HepG2 (cell line): ENCODE data around the gene SMPX. TPM values are rescaled to one million over a fixed set of nuclear protein-coding genes. Genes with fewer than 3 reads are reported as not detected.

Experiments used
- ATAC-seq: fragments of 200-7000 bp; cut with Tn5 transposase; 3 replicates; pipeline ENCODE4 v1.9.1; 2020; ENCODE audit warnings: mild to moderate bottlenecking, moderate library complexity
- BruUV-seq: library from RNA; stranded (reverse); fragments of 400-500 nt; replicated peaks from 2 replicates; lab custom pipeline; 2021; lab: Mats Ljungman, UMichigan
- CTCF ChIA-PET: fragments of 300-600 bp; formaldehyde crosslinking; extraction: SDS; loops from one replicate; lab custom pipeline; 2021; ENCODE audit warnings: low total read pairs, inconsistent platforms, low intra/inter-chr PET ratio; lab: Yijun Ruan, JAX
- POLR2A ChIA-PET: fragments of 350-600 bp; sonication (Branson Sonifier 250); formaldehyde crosslinking; loops from one replicate; lab custom pipeline; 2020; ENCODE audit warnings: antibody characterized with exemption, inconsistent platforms; lab: Yijun Ruan, JAX
- DNase-seq: peaks from one replicate; pipeline ENCODE4 v3.0.0-alpha.2; 2015; ENCODE audit warnings: low spot score
- FAIRE-seq: peaks from 3 replicates; lab custom pipeline; 2011; peaks lifted over from hg19 to GRCh38; lab: Jason Lieb, UNC
- H2AFZ ChIP-seq: one replicate; pipeline ENCODE4 v1.6.1; 2011; ENCODE audit warnings: low read length, inconsistent platforms
- H3K27ac ChIP-seq: fragments of 300-600 bp; 3 replicates; pipeline ENCODE4 v1.8.0; 2011; ENCODE audit warnings: mixed run types, mild to moderate bottlenecking, mixed read lengths, low read length, inconsistent platforms; ENCODE audit not compliant: insufficient read depth; ENCODE audit errors: extremely low read length
- H3K27me3 ChIP-seq, 2 experiments: fragments of 200-600 bp in 1 of 2; 2 replicates in 1 of 2; 3 replicates in 1 of 2; pipeline versions ENCODE4 v1.6.0 to v1.8.0; 2011; ENCODE audit warnings: low read length in 2 of 2, mild to moderate bottlenecking in 2 of 2, moderate library complexity in 2 of 2, inconsistent platforms in 1 of 2; ENCODE audit not compliant: insufficient read depth in 2 of 2, control insufficient read depth in 1 of 2
- H3K36me3 ChIP-seq, 2 experiments: fragments of 200-600 bp in 1 of 2; replicated peaks in 1 of 2; 2 replicates in 1 of 2; 3 replicates in 1 of 2; pipeline versions ENCODE4 v1.5.1 to v1.8.0; 2011; ENCODE audit warnings: low read length in 2 of 2, inconsistent platforms in 1 of 2; ENCODE audit not compliant: insufficient read depth in 2 of 2, control insufficient read depth in 1 of 2
- H3K4me1 ChIP-seq: 2 replicates; pipeline ENCODE4 v1.5.1; 2012; ENCODE audit warnings: low read length, inconsistent platforms; ENCODE audit not compliant: insufficient read depth
- H3K4me2 ChIP-seq: 2 replicates; pipeline ENCODE4 v1.6.0; 2011; ENCODE audit warnings: low read depth, low read length, inconsistent platforms
- H3K4me3 ChIP-seq, 3 experiments: fragments of 200-600 bp in 1 of 3; sonication (generic), shearing (Covaris generic) in 1 of 3; replicated peaks in 1 of 3; 2 replicates each; pipeline ENCODE4 v1.5.1; 2011 to 2016; ENCODE audit warnings: low read length in 3 of 3, inconsistent platforms in 2 of 3, low read depth in 2 of 3, mild to moderate bottlenecking in 2 of 3, control low read depth in 1 of 3, mixed read lengths in 1 of 3; ENCODE audit not compliant: insufficient read depth in 1 of 3
- H3K79me2 ChIP-seq: one replicate; pipeline ENCODE4 v1.6.1; 2011; ENCODE audit warnings: low read length, inconsistent platforms; ENCODE audit not compliant: insufficient read depth
- H3K9ac ChIP-seq: 2 replicates; pipeline ENCODE4 v1.6.0; 2011; ENCODE audit warnings: mild to moderate bottlenecking, low read depth, low read length, inconsistent platforms; ENCODE audit not compliant: insufficient read depth
- H3K9me3 ChIP-seq: 2 replicates; pipeline ENCODE4 v1.5.1; 2012; ENCODE audit warnings: mild to moderate bottlenecking, low read length
- H4K20me1 ChIP-seq: 2 replicates; pipeline ENCODE4 v1.6.0; 2011; ENCODE audit warnings: inconsistent platforms, mild to moderate bottlenecking, low read length, moderate library complexity; ENCODE audit not compliant: insufficient read depth
- ARID5B ChIP-seq: IDR thresholded peaks from 2 replicates; pipeline ENCODE4 v1.4.0; 2020; ENCODE audit warnings: mild to moderate bottlenecking, missing genetic modification reagents
- CTCF ChIP-seq: sonication (generic); formaldehyde crosslinking; IDR thresholded peaks from 2 replicates; pipeline ENCODE4 v1.5.0; 2020; ENCODE audit warnings: mild to moderate bottlenecking, missing genetic modification reagents, moderate library complexity
- HNRNPL ChIP-seq: fragments of 200-400 bp; formaldehyde crosslinking; IDR thresholded peaks from 2 replicates; pipeline ENCODE4 v1.6.1; 2017; ENCODE audit warnings: mild to moderate bottlenecking, low read depth, low read length
- REXO4 ChIP-seq: sonication (generic); formaldehyde crosslinking; IDR thresholded peaks from 2 replicates; pipeline ENCODE4 v1.8.0; 2022; ENCODE audit warnings: missing genetic modification reagents, mild to moderate bottlenecking, borderline replicate concordance
- STAG1 ChIP-seq: sonication (generic); formaldehyde crosslinking; IDR thresholded peaks from 2 replicates; pipeline ENCODE4 v1.4.0; 2020; ENCODE audit warnings: missing genetic modification reagents
- in situ Hi-C: cut with HindIII; loops from 2 replicates; pipeline ENCODE4 v1.10.0; 2017; ENCODE audit warnings: low pct_unique_long_range_greater_than_20kb; ENCODE audit not compliant: extremely low pct_ligation_motif_present
- intact Hi-C: fragments of 100-400 bp; cut with micrococcal nuclease; formaldehyde crosslinking; loops from one replicate; pipeline ENCODE4 v1.10.0; 2022; ENCODE audit not compliant: unreplicated experiment
- polyA plus RNA-seq, 8 experiments: library from polyadenylated mRNA; depleted of rRNA in 3 of 8; stranded (reverse) in 7 of 8; unstranded in 1 of 8; fragments of >200 nt; fragmentation: Illumina TruSeq in 4 of 8; extraction: Trizol in 4 of 8; gene quantifications; 2 replicates each; pipeline versions ENCODE4 v1.2.1 to v1.2.3, GENCODE V29; 2011 to 2016; ENCODE audit warnings: low read depth in 4 of 8, missing spikeins in 1 of 8, mixed read lengths in 1 of 8; ENCODE audit not compliant: insufficient read depth in 1 of 8
- total RNA-seq, 5 experiments: library from RNA; depleted of rRNA; stranded (reverse); fragments of >200 nt; fragmentation: Illumina TruSeq; extraction: Trizol; gene quantifications; 2 replicates each; pipeline ENCODE4 v1.2.3, GENCODE V29; 2016; ENCODE audit warnings: low read depth in 1 of 5

The SMPX gene
- total and polyA plus RNA-seq, 2 of the 13 experiments (the other 11 are each of a cell fraction or from before 2014, with no cell fraction given): 0.95 to 1.8 TPM

GRCh38 chrX:21711129-21711847 is 46.6 kb downstream of the SMPX start (continued):
- TF ChIP-seq REXO4 (no peak), HNRNPL (no peak)

DNA sequence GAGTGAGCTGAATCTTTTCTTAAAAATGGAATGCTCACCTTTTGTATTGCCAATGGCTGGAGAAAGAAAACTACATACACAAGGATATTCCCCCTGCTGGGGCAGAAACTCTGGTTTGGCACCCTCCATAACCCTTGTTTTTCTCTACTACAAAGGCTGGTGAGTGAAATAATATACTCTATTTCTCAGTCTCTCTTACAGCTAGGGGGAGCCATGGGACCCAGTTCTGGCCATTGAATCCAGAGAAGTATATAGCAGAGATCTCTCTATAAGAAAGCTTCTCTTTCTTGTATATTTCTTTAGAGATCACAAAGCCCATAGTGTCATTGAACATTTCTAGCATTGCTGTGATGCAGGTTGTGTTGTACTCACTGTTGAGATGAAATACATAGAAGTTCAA is 49.8 kb downstream of the SMPX start:
- intact Hi-C loops (loop anchor here (5.0 to 10.0 kb wide), 2 partner anchors 39 to 93 kb away; no protein-coding TSS in a partner anchor), in situ Hi-C loops (no loop called here)
- H3K9me3 ChIP-seq: no peaks in the 10 kb centered on the region
- H3K27ac ChIP-seq: no peak overlapping the region
- no peaks in the 10 kb centered on the region for H3K36me3 ChIP-seq
- H3K9ac ChIP-seq: no peak overlapping the region
- no peaks in the 10 kb centered on the region for H4K20me1 ChIP-seq
- H2AFZ ChIP-seq: no peak overlapping the region
- TF ChIP-seq CTCF (peak; percentile 39), ARID5B (CRISPR knock-in tag) (no peak), STAG1 (CRISPR knock-in tag) (peak; percentile 42)
- DNase-seq (no peak), ATAC-seq (no peak; the same call in 2 of the 3 replicates), FAIRE-seq (no peak)
- H3K4me2 ChIP-seq: no peak overlapping the region
- peaks cover 7% of the 10 kb centered on the region; the same call in 1 of the 2 replicates for H3K4me1 ChIP-seq
- no peak overlapping the region for H3K4me3 ChIP-seq
- H3K79me2 ChIP-seq: no peaks in the 10 kb centered on the region
- POLR2A ChIA-PET: no interaction called here
- BruUV-seq: no TSS peak
- no peaks in the 10 kb centered on the region for H3K27me3 ChIP-seq
- CTCF ChIA-PET: interaction anchor here (0.7 kb wide), 1 partner anchor 37 kb away, joined by 3 read pairs; no protein-coding TSS in a partner anchor
